ENCODE results near the gene CDH8.

DNA sequence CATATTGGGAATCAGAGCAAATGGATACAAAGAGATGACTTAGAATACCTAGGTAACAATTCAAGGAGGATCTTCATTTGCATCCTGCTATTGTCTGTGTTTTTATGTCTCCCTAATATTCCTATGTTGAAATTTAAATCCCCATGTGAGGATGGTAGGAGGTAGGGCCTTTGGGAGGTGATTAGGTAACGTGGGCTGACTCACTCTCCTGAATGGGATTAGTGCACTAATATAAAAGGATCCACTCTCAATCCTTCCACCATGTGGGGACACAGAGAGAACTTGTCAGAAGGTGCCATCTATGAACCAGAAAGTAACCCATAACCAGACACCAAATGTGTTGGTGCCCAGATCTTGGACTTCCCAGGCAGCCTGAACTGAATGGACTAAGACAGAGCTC, 83.4 kb downstream of the CDH8 start:
- TF ChIP-seq RFX5 (IDR thresholded peaks at IDR 0.05; ENCODE audit: low read length) (no peak), EP300 (IDR thresholded peaks at IDR 0.05; ENCODE audit: borderline replicate concordance in 1 of 2, low read depth in 1 of 2, low read length in 1 of 2) (no peak), CTCF (IDR thresholded peaks at IDR 0.05) (no peak), EZH2phosphoT487 (IDR thresholded peaks at IDR 0.05; ENCODE audit: borderline replicate concordance, low read depth) (no peak), TCF12 (IDR thresholded peaks at IDR 0.05) (no peak), MAX (IDR thresholded peaks at IDR 0.05; ENCODE audit: low read depth) (no peak), GABPA (IDR thresholded peaks at IDR 0.05; ENCODE audit: low read depth) (no peak), YY1 (IDR thresholded peaks at IDR 0.05; ENCODE audit: low read depth) (no peak), POLR2AphosphoS5 (IDR thresholded peaks at IDR 0.05; ENCODE audit: low read depth, low read length) (no peak), SMC3 (IDR thresholded peaks at IDR 0.05; ENCODE audit: low read depth, low read length) (no peak), FOSL2 (IDR thresholded peaks at IDR 0.05; ENCODE audit: borderline replicate concordance, low read depth) (no peak), TEAD4 (IDR thresholded peaks at IDR 0.05; ENCODE audit: borderline replicate concordance, insufficient read depth) (no peak)
- TF ChIP-seq, protein P1, sequence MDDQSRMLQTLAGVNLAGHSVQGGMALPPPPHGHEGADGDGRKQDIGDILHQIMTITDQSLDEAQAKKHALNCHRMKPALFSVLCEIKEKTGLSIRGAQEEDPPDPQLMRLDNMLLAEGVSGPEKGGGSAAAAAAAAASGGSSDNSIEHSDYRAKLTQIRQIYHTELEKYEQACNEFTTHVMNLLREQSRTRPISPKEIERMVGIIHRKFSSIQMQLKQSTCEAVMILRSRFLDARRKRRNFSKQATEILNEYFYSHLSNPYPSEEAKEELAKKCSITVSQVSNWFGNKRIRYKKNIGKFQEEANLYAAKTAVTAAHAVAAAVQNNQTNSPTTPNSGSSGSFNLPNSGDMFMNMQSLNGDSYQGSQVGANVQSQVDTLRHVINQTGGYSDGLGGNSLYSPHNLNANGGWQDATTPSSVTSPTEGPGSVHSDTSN (IDR thresholded peaks at IDR 0.05) = no peak
- TF ChIP-seq, protein P2, sequence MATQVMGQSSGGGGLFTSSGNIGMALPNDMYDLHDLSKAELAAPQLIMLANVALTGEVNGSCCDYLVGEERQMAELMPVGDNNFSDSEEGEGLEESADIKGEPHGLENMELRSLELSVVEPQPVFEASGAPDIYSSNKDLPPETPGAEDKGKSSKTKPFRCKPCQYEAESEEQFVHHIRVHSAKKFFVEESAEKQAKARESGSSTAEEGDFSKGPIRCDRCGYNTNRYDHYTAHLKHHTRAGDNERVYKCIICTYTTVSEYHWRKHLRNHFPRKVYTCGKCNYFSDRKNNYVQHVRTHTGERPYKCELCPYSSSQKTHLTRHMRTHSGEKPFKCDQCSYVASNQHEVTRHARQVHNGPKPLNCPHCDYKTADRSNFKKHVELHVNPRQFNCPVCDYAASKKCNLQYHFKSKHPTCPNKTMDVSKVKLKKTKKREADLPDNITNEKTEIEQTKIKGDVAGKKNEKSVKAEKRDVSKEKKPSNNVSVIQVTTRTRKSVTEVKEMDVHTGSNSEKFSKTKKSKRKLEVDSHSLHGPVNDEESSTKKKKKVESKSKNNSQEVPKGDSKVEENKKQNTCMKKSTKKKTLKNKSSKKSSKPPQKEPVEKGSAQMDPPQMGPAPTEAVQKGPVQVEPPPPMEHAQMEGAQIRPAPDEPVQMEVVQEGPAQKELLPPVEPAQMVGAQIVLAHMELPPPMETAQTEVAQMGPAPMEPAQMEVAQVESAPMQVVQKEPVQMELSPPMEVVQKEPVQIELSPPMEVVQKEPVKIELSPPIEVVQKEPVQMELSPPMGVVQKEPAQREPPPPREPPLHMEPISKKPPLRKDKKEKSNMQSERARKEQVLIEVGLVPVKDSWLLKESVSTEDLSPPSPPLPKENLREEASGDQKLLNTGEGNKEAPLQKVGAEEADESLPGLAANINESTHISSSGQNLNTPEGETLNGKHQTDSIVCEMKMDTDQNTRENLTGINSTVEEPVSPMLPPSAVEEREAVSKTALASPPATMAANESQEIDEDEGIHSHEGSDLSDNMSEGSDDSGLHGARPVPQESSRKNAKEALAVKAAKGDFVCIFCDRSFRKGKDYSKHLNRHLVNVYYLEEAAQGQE (IDR thresholded peaks at IDR 0.05; ENCODE audit: low read depth, low read length) = no peak

Measured in SK-N-SH (cell line).